ENCODE measurements around the gene IFITM10. TPM values are rescaled to one million over a fixed set of nuclear protein-coding genes. Genes with fewer than 3 reads are reported as not detected.

The IFITM10 gene
- total RNA-seq, 1 experiment from 2014 or later, result 0.59 TPM

DNA sequence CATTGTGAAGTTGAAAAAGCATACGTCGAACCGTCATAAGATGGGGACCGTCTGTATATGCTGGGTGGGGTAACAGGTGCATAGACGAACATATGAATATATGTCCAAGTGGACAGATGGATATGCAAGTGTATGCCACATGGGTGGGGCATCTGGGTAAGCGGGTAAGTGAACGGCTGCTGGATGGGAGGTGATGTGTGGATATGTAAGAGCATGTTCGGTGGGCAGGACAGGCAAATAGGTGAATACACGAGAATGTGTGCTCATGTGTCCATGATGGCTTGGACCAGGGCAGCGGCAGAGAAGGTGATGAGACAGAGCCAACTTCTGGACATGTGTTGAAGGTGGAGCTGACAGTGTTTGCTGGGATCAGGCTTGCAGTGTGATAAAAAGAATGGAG is 12.0 kb downstream of the IFITM10 start:
- no CpG with 5 or more reads among the region's 10 CpGs for WGBS (ENCODE audit: extremely low coverage, insufficient read length, low lambda C conversion rate)
- no peak overlapping the region for H2BK12ac ChIP-seq (ENCODE audit: insufficient read length, low read depth, low read length)
- H3K27me3 Mint-ChIP-seq (ENCODE audit: low read depth), result peaks cover 50% of the 10 kb centered on the region

More for the DNA sequence above, 12.0 kb downstream of the IFITM10 start:
- Histone ChIP-seq H3K23me2 (ENCODE audit: insufficient read length, low read depth, low read length, poor library complexity, severe bottlenecking) (no peaks in the 10 kb centered on the region), H2AK5ac (ENCODE audit: insufficient read length, low read length) (no peak overlapping the region), H3K9ac (ENCODE audit: extremely low read depth, insufficient read length, low read length) (no peak overlapping the region), H4K91ac (ENCODE audit: insufficient read length, low read depth, low read length) (no peak overlapping the region), H3K56ac (ENCODE audit: insufficient read length, low read depth, low read length) (no peak overlapping the region), H2BK120ac (ENCODE audit: low read depth, low read length, poor library complexity, severe bottlenecking) (no peak overlapping the region), H4K8ac (replicated peaks; ENCODE audit: insufficient read length, low read depth, low read length) (no peak overlapping the region), H3T11ph (ENCODE audit: low read length) (no peak overlapping the region), H3K9me3 (ENCODE audit: control insufficient read depth, low read depth, low read length) (no peaks in the 10 kb centered on the region), H2AFZ (ENCODE audit: low read length) (no peak overlapping the region), H3K27ac (ENCODE audit: insufficient read length, low read depth, low read length) (no peak overlapping the region), H3K4me1 (ENCODE audit: insufficient read depth, low read length) (no peaks in the 10 kb centered on the region), H4K20me1 (ENCODE audit: control insufficient read depth, insufficient read depth, insufficient read length) (peaks cover 3% of the 10 kb centered on the region), H3K4me2 (ENCODE audit: insufficient read depth, insufficient read length, low read length) (no peak overlapping the region), H3K14ac (ENCODE audit: insufficient read depth, low read length) (no peak overlapping the region), H2BK20ac (ENCODE audit: low read depth, low read length, poor library complexity, severe bottlenecking) (no peak overlapping the region), H2BK15ac (ENCODE audit: low read depth, low read length) (no peak overlapping the region), H3K79me2 (ENCODE audit: insufficient read depth, low read length) (no peaks in the 10 kb centered on the region), H2BK5ac (ENCODE audit: insufficient read length, low read length) (no peak overlapping the region), H4K5ac (ENCODE audit: insufficient read length, low read depth, low read length) (no peak overlapping the region), H3K4ac (ENCODE audit: low read depth, low read length) (no peak overlapping the region), H3K18ac (ENCODE audit: insufficient read length, low read depth, low read length) (no peak overlapping the region), H3K27me3 (ENCODE audit: insufficient read depth, low read length) (no peaks in the 10 kb centered on the region; the same call in 1 of the 2 replicates), H3K79me1 (ENCODE audit: insufficient read depth, low read depth, low read length, poor library complexity, severe bottlenecking) (no peaks in the 10 kb centered on the region), H3K23ac (ENCODE audit: insufficient read length, low read depth, low read length) (no peak overlapping the region)
- Mint-ChIP-seq H3K27ac (no peak overlapping the region), H3K9me3 (peaks cover 6 to 10% of the 10 kb centered on the region in 2 experiments), H3K4me1 (no peaks in the 10 kb centered on the region), H3K4me3 (no peak overlapping the region), H3K36me3 (ENCODE audit: insufficient read depth in 1 of 3, low read depth in 3 of 3) (no peaks in the 10 kb centered on the region; a peak in 1 of 7 replicates)
- no peak for TF ChIP-seq CTCF (conservative IDR thresholded peaks at IDR 0.05)
- DNase-seq, result no peak

Data from H9 (cell line).